Neural progenitor cell (in vitro differentiated cells): ENCODE results near the gene AUTS2. TPM values are rescaled to one million over a fixed set of nuclear protein-coding genes. Genes with fewer than 3 reads are reported as not detected.

Experiments
- DNase-seq: peaks from one replicate; pipeline ENCODE4 v3.0.0-alpha.2; 2016; ENCODE audit warnings: low spot score
- H2AFZ ChIP-seq: fragments of 200-600 bp; sonication (generic); replicated peaks from 2 replicates; pipeline ENCODE4 v1.6.1; 2016; ENCODE audit warnings: antibody characterized with exemption
- H3F3A ChIP-seq: fragments of 200-600 bp; sonication (generic); 2 replicates; pipeline ENCODE4 v1.6.1; 2016; ENCODE audit warnings: antibody characterized with exemption, low read depth
- H3K27ac ChIP-seq: fragments of 200-600 bp; sonication (generic); 2 replicates; pipeline ENCODE4 v1.5.1; 2016; ENCODE audit warnings: mild to moderate bottlenecking
- H3K27me3 ChIP-seq: fragments of 200-600 bp; sonication (generic); 2 replicates; pipeline ENCODE4 v1.6.1; 2016; ENCODE audit warnings: mild to moderate bottlenecking, moderate library complexity
- H3K36me3 ChIP-seq: fragments of 200-600 bp; sonication (generic); 2 replicates; pipeline ENCODE4 v1.5.1; 2016
- H3K4me1 ChIP-seq: fragments of 200-600 bp; sonication (generic); 2 replicates; pipeline ENCODE4 v1.6.1; 2016; ENCODE audit warnings: mixed run types
- H3K4me2 ChIP-seq: fragments of 200-600 bp; sonication (generic); 2 replicates; pipeline ENCODE4 v1.6.1; 2016
- H3K4me3 ChIP-seq: fragments of 200-600 bp; sonication (generic); 2 replicates; pipeline ENCODE4 v1.5.1; 2016
- H3K79me2 ChIP-seq: fragments of 200-600 bp; sonication (generic); 2 replicates; pipeline ENCODE4 v1.6.1; 2016; ENCODE audit warnings: low read depth
- H3K9ac ChIP-seq: fragments of 200-600 bp; sonication (generic); 2 replicates; pipeline ENCODE4 v1.6.1; 2016
- H3K9me3 ChIP-seq: fragments of 200-600 bp; sonication (generic); 2 replicates; pipeline ENCODE4 v1.5.1; 2016; ENCODE audit warnings: low read depth
- H4K20me1 ChIP-seq: fragments of 200-600 bp; sonication (generic); 2 replicates; pipeline ENCODE4 v1.6.1; 2016; ENCODE audit warnings: low read depth
- H3K27ac Mint-ChIP-seq: 3 replicates; pipeline ENCODE4 v1.8.0; 2021; ENCODE audit warnings: mixed read lengths
- H3K27me3 Mint-ChIP-seq: 2 replicates; pipeline ENCODE4 v1.8.0; 2022; ENCODE audit warnings: low read depth, mild to moderate bottlenecking, inconsistent platforms, moderate library complexity, mixed read lengths; ENCODE audit not compliant: insufficient read depth
- H3K36me3 Mint-ChIP-seq: 3 replicates; pipeline ENCODE4 v1.8.0; 2021; ENCODE audit warnings: mixed read lengths
- H3K4me1 Mint-ChIP-seq: 3 replicates; pipeline ENCODE4 v1.8.0; 2021; ENCODE audit warnings: mixed read lengths
- H3K4me3 Mint-ChIP-seq: 3 replicates; pipeline ENCODE4 v1.8.0; 2021; ENCODE audit warnings: mild to moderate bottlenecking, moderate library complexity, mixed read lengths
- H3K9me3 Mint-ChIP-seq: 3 replicates; pipeline ENCODE4 v1.8.0; 2020; ENCODE audit warnings: mixed read lengths
- CTCF ChIP-seq: fragments of 200-600 bp; sonication (generic); IDR thresholded peaks from 2 replicates; pipeline ENCODE4 v1.5.1; 2017; ENCODE audit warnings: antibody characterized with exemption, mild to moderate bottlenecking
- EZH2 ChIP-seq: fragments of 200-600 bp; sonication (generic); IDR thresholded peaks from 2 replicates; pipeline ENCODE4 v1.6.1; 2017; ENCODE audit warnings: antibody characterized with exemption, mild to moderate bottlenecking, moderate library complexity
- EZH2phosphoT487 ChIP-seq: fragments of 200-600 bp; sonication (generic); IDR thresholded peaks from 2 replicates; pipeline ENCODE4 v1.6.1; 2017; ENCODE audit warnings: antibody characterized with exemption
- total RNA-seq: library from RNA; depleted of rRNA; stranded (reverse); fragments of >200 nt; gene quantifications from 2 replicates; pipeline ENCODE4 v1.2.3, GENCODE V29; 2015; ENCODE audit warnings: low replicate concordance

Gene AUTS2
- total RNA-seq, 1 donor from 2014 or later = 50.0 TPM

GRCh38 chr7:70616821-70617220, 1018.5 kb downstream of the AUTS2 start:
- no peak overlapping the region for H2AFZ ChIP-seq
- peaks cover 70% of the 10 kb centered on the region for H3K4me1 ChIP-seq
- no peak overlapping the region for H3K27ac Mint-ChIP-seq
- H3K27ac ChIP-seq = no peak overlapping the region
- no peak overlapping the region for H3K4me3 ChIP-seq
- DNase-seq = no peak
- peaks cover 44% of the 10 kb centered on the region for H4K20me1 ChIP-seq
- no peak overlapping the region for H3K4me2 ChIP-seq
- H3K4me3 Mint-ChIP-seq = no peak overlapping the region
- H3F3A ChIP-seq = peaks cover 79% of the 10 kb centered on the region
- no peaks in the 10 kb centered on the region for H3K79me2 ChIP-seq
- no peaks in the 10 kb centered on the region for H3K9me3 ChIP-seq
- peaks cover 28% of the 10 kb centered on the region for H3K27me3 ChIP-seq
- H3K27me3 Mint-ChIP-seq = peaks cover 29% of the 10 kb centered on the region
- no peak overlapping the region for H3K9ac ChIP-seq
- peaks cover 84% of the 10 kb centered on the region for H3K4me1 Mint-ChIP-seq
- peaks cover 3% of the 10 kb centered on the region for H3K36me3 Mint-ChIP-seq
- H3K9me3 Mint-ChIP-seq = peaks cover 3% of the 10 kb centered on the region
- TF ChIP-seq CTCF (no peak), EZH2phosphoT487 (no peak), EZH2 (no peak)
- H3K36me3 ChIP-seq = no peaks in the 10 kb centered on the region

GRCh38 chr7:70618020-70618551, 1019.8 kb downstream of the AUTS2 start:
- Histone ChIP-seq H3K27me3 (peaks cover 34% of the 10 kb centered on the region), H2AFZ (no peak overlapping the region), H3K9ac (no peak overlapping the region), H4K20me1 (peaks cover 39% of the 10 kb centered on the region), H3K4me1 (peaks cover 61% of the 10 kb centered on the region), H3K79me2 (no peaks in the 10 kb centered on the region), H3K9me3 (no peaks in the 10 kb centered on the region), H3K4me3 (no peak overlapping the region), H3F3A (peaks cover 74% of the 10 kb centered on the region), H3K4me2 (peak overlapping the region; percentile 74), H3K36me3 (no peaks in the 10 kb centered on the region), H3K27ac (peak overlapping the region; percentile 39)
- H3K4me1 Mint-ChIP-seq = peaks cover 75% of the 10 kb centered on the region
- peak overlapping the region; percentile 37 for H3K4me3 Mint-ChIP-seq
- H3K27ac Mint-ChIP-seq = no peak overlapping the region
- H3K36me3 Mint-ChIP-seq = peaks cover 8% of the 10 kb centered on the region
- peaks cover 5% of the 10 kb centered on the region for H3K9me3 Mint-ChIP-seq
- peaks cover 37% of the 10 kb centered on the region for H3K27me3 Mint-ChIP-seq
- no peak for DNase-seq
- TF ChIP-seq CTCF (no peak), EZH2 (no peak), EZH2phosphoT487 (no peak)

- TF ChIP-seq EZH2 (no peak), CTCF (no peak), EZH2phosphoT487 (no peak)
- Mint-ChIP-seq H3K9me3 (peaks cover 5% of the 10 kb centered on the region), H3K4me3 (peak overlapping the region; percentile 58), H3K4me1 (peaks cover 65% of the 10 kb centered on the region), H3K27me3 (peaks cover 37% of the 10 kb centered on the region), H3K36me3 (peaks cover 11% of the 10 kb centered on the region), H3K27ac (no peak overlapping the region)
- H3K36me3 ChIP-seq = no peaks in the 10 kb centered on the region
- peaks cover 29% of the 10 kb centered on the region for H4K20me1 ChIP-seq
- peaks cover 34% of the 10 kb centered on the region for H3K27me3 ChIP-seq
- peaks cover 63% of the 10 kb centered on the region for H3F3A ChIP-seq
- DNase-seq = peak; percentile 69
- H3K9ac ChIP-seq = no peak overlapping the region
- H3K4me2 ChIP-seq = peak overlapping the region; percentile 74
- H3K27ac ChIP-seq = peak overlapping the region; percentile 39
- peaks cover 51% of the 10 kb centered on the region for H3K4me1 ChIP-seq
- no peaks in the 10 kb centered on the region for H3K79me2 ChIP-seq
- no peak overlapping the region for H2AFZ ChIP-seq
- H3K9me3 ChIP-seq = no peaks in the 10 kb centered on the region
- peak overlapping the region; percentile 3 for H3K4me3 ChIP-seq
Observed at GRCh38 chr7:70619130-70619529, 1020.9 kb downstream of the AUTS2 start.
